GM21423 (cell line): ENCODE measurements around the gene C11orf24.

Experiments
- ATAC-seq: cut with Tn5 transposase; IDR thresholded peaks from one replicate; pipeline ENCODE4 v1.9.1; 2021; ENCODE audit warnings: mild to moderate bottlenecking, moderate library complexity; ENCODE audit not compliant: unreplicated experiment

The C11orf24 gene

GRCh38 chr11:68271781-68272608 lies at the start of gene C11orf24:
Gene C11orf24, minus strand, starts transcription at chr11:68271973. Its CDS starts 8,206 bp downstream, at chr11:68263767.
- peak; percentile 78 for ATAC-seq

DNA sequence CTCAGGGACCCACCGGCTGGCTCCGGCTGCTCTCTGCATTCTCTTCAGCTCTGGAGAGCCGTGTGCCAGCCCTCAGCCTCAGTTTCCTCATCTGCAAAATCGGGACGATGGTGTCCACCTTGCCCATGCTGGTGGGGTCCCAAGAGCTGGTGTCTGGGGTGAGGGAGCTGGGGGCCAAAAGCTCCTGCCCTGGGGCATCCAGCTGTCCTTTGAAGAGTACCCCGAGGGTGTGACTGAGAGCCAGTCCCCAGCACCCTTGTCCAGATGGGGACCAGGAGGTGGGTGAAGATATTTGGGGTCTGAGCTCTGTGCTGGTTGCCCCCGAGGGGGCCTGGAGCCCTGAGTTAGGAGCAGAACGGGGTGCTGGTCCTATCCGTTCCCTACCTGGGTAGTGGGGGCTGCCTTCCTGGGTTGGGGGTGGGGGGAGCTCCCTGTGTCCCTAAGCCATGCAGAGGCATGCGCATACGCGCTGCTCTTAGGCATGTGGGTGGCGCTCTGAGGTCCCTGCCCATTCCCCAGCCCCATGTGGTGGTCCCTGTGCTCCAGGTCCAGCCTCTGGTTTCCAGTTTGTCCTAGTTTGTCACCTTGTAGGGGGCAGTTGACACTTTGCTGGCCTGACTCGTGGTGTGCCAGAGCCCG lies 45.5 kb upstream of the C11orf24 start:
- no peak for ATAC-seq

DNA sequence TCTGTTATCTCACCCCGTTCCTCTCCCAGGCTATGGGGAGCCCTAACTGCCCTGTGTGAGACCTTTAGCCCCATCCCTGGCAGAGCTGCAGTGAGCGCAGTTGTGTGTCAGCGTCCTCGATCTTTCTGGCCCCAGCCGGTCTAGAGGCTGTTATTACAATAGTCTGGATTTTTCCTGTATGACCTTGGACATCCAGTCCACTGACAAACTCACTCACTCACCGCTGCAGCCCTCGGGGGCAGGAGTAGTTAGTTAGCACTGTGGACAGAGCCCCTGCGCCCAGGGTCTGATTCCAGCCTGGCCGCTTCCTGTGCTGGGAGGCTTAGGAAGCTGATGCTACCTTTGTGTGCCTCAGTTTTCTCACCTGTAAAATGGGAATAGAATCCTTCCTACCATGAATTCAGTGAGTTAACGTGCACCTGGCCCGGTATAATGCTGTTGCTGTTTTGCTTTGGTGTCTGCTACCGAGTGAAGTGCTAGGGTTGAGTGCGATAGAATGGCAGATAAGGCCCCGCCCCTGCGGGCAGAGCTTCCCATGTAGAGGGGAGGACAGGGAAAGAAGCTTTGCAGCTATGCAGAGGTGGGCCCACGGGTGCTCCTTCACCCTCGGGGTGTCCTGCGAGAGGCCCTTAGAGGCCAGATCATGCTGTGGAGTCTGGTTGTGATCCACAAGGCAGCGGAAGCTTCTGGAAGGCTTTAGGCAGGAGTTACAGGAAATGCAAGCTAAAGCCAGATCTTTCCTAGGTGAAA lies 43.6 kb upstream of the C11orf24 start:
- no peak for ATAC-seq

DNA sequence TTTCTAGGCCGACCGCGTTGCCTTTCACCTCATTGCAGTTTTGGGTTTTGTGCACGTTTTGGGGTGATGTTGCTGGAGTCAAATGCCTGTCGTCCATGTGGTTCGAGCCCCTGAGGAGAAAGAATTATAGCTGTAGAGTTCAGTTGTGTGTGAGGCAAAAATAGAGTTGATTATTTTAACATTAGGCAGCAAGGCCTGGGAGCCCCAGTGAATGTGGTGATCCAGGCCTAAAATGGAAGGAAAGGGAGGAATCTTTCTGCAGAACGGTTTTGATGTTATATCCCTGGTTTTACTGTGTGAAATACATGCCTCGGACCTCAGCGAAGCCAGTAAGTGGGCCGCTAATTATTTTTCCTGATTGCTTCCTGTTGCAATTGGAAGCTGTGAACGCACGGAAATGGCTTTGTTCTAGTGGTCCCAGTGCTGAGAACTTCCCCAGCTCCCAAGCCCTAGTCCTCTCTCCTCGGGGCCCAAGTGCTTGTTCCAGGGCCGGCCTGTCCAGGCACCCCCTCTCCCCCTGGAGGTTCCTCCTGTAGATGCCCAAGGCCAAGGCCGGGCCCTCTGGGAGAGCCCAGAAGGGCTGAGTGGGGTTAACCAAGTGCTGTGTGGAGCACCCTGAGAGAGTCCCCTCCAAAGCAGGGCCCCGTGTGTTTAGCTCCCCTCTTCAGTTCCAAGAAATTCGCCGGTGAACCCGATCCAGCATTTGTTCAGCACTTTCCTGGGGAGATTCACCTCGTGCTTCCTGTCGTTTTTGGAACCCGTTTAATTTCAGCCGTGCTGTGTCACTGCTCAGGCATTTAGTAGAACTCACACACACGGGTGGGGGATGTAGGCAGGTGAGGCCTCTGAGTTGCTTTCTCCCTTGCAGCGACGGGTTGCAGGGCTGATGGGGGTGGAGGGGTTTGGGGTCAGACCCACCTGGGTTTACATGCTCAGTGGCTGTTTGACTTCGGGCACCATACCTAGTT lies 42.7 kb upstream of the C11orf24 start:
- no peak for ATAC-seq

DNA sequence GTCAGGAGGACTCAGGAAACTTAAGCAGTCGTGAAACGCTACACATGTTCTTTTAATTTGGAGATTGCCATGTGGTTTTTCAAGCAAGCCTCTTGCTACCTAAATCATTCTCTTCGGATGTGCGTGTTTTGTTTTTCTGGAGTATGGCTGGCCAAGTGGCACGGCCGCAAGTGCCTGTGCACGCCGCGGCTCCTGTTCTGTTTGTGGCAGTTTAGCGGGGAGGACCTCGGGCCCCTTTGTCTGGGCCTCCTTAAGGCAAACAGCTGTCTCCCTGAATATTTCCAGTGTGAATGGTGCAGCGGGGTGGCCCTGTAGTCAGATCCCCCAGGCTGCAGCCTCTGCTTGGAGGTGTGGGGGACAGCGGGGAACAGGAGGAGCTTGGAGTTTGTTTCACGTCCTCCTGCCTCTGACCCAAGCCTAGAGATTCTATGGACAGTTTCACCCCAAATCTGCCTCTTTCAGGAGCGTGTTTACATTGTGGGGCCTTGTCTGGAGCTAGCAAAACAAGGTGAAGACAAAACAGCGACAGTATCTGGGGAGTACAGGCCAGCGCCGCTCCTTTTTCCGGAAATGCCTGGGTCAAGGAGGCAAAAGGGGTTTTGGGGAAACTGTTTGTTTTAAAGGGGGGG lies 41.9 kb upstream of the C11orf24 start:
- no peak for ATAC-seq

GRCh38 chr11:68312780-68313573 lies 41.2 kb upstream of the C11orf24 start:
- ATAC-seq: no peak

DNA sequence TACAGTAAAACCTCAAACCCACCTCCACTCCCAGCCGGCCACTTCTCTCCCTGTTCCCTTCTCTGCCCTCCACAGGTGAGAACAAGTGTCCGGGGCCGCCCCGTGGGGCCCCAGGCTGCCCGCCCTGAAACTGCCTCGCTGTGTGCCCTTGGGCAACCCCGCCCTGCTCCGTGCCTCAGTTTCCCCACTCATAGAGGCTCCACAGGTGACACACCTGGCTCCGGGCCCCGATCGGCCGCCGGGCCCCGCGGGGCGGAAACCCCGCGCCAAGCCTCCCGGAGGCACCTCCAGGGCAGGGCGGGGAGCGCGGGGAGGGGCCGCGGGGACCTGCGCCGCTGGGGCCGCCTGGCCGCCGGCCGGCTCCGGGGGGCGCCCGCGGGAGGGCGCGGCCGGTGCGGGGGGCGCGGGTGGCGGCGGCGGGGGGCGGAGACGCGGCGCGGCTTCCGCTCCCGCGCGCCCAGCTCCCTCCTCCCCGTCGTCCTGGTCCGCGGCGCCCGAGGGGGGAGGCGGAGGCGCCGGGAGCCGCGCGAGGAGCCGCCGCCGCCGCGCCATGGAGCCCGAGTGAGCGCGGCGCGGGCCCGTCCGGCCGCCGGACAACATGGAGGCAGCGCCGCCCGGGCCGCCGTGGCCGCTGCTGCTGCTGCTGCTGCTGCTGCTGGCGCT lies 40.5 kb upstream of the C11orf24 start, which contains the start of gene LRP5:
Gene LRP5, plus strand, starts transcription at position 475 of the 663 bp plus-strand sequence. Its CDS starts 124 bp downstream, at position 599.
- ATAC-seq: no peak

DNA sequence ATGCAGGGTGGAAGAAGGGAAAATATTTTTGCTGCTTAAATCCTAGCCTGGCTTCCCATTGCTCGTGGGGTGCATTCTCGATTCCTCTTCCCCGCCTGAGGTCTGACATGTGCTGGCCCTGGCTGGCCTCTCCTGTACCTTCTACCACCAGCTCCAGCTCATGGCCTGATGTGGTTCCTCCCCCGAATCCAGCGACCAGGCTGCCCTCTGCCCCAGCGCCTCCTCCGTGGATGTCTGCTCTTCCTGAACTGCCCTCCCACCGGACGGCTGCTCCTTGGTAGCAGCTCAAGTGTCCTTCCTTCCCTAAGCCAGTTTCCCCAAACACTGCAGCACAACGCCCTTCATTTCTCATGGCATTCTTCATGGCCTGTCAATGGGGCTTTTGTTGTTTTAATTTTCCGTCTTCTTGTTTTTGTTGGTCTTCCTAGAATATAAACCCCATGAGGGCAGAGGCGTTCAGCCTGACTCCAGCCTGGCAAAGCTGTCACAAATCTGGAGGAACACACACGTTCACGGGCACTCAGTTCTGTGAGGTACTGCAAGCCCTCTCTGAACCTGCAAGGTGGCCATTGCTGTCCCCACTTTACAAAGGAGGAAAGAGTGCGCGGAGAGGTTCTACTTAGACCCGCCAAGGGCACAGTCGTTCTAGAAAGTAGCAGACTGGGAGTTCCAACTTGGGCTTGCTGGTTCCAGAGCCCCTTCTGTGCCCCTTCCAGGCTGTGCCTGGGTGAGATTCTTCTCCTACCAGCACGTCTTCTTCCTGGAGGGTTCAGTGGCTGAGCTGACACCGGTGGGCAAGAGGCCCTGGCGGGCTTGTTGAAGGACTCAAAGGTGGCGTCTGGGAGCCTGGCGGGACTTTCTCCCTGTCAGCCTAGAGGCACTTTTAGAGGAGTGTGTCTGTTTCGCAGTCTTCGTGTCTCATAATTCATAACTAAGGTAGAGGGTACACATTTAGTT lies 39.7 kb upstream of the C11orf24 start:
- no peak for ATAC-seq

DNA sequence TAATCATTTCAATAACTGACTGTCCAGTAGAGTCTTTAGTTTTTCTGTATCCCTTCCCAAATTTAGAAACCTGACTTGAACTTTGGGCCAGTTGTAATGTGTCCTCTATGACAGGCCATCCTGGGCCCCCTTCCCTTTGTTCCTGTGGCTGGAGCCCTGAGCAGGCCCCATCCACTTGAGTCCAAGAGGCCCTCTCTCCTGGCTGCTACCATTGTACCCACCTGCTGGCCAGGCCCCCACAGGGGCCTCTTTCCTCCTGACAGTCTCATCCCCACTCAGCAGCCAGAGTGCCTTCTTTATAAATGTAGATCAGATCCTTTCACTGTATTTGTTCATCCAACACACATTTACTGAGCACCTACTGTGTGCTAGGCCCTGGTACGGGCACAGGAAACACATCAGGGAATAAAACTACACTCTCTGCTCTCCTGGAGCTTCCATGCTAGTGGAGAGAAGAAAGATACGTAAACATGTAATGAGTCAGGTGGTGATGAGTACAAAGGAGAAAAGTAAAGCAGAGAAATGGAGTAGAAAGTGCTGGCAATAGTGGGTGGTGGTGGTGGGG lies 37.9 kb upstream of the C11orf24 start:
- no peak for ATAC-seq

DNA sequence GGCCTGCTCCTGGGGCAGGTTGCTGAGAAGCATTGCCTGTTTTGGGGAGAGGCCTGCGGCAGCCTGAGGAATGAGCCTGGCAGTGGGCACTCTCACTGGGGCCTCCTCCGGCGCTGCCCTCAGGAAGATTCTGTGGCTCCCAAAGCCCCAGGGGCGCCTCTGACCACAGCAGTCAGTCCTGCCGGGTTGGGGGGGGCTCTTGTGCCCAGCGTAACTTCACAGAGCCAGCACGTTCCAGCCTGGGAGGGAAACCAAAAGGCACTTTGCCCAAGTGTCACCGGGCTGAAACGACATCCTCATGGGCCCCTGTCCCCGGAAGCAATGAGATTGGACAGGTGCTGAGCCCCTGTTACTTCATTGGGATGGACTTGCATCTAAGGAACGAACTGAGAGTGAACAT lies 36.3 kb upstream of the C11orf24 start:
- ATAC-seq: no peak

DNA sequence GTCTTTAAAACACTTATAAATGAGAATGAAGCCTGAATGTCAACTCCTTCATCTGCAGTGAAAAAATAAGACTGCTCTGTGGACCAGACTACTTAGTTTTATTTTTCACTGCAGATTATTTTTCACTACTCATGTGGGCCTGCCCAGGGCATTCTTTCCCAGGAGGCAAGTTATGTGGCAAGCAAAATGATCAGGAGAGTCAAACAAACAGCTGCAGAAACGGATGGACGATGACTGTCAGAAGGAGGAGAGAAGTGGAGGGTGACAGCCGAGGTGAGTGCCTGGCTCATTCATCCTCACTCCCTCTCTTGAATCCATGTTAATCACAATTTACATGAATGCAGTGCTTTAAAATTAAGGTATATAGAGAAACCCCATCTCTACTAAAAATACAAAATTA lies 34.9 kb upstream of the C11orf24 start:
- ATAC-seq: no peak

DNA sequence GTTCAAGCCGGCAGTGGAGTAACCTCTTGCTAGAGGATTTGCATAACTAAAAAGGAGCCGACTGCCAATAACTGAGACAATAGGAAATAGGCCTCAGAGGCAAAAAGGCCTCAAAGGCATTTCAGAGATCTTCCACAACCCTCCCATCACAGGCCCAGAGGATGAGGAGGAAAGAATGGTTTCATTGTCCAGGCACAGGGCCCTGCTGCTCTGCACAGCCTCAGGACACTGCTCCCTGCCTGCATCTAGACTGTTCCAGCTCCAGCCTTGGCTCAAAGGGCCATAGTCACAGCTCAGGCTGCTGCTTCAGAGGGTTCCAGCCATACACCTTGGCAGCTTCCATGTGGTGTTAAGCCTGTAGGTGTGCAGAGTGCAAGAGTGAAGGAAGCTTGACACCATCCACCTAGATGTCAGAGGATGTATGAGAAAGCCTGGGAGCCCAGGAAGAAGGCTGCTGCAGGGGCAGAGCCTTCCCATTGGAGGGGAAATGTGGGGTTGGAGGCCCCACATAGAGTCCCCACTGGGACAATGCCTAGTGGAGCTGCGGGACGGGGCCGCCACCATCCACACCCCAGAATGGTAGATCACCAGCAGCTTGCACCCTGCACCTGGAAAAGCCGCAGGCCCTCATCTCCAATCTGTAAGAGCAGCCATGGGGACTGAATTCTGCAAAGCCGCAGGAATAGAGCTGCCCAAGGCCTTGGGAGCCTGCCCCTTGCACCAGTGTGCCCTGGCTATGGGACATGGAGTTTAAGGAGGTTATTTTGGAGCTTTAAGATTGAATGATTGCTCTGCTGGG lies 32.4 kb upstream of the C11orf24 start:
- no peak for ATAC-seq

GRCh38 chr11:68303083-68303482 lies 31.3 kb upstream of the C11orf24 start:
- no peak for ATAC-seq

DNA sequence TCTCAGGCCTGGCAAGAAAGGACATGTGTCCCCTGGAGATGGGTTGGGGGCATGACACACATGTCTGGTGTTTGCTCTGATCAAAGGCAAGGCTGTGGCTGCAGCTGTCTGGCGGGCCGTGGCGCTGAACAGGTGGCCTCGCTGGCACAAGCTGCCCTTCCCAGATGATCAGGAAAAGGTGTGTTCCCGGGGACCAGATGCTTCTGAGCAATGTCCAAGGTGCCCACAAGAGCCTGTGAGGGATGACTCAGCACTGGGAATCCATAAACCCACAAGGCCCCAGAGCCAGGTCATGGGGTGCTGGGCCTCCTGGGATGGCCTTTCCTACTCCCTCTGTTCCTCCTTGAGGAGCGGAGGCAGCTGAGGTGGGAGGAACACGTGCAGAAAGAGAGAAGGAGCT lies 30.9 kb upstream of the C11orf24 start:
- no peak for ATAC-seq

DNA sequence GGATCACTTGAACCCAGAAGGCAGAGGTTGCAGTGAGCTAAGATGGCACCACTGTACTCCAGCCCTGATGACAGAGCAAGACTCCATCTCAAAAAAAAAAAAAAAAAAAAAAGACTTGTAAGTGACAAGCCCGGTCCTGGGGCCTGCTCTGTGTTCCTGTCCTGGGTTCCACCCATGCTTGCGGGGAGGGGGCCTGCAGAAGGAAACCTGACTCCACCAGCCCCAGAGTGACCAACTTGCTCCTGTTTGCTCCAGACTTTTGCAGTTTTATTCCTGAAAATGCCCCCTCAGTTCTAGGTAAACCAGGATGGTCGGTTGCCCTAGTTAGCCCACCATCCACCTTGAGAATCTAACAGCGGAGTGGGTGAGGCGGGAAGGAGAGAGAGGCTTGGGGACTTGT lies 30.5 kb upstream of the C11orf24 start:
- no peak for ATAC-seq

DNA sequence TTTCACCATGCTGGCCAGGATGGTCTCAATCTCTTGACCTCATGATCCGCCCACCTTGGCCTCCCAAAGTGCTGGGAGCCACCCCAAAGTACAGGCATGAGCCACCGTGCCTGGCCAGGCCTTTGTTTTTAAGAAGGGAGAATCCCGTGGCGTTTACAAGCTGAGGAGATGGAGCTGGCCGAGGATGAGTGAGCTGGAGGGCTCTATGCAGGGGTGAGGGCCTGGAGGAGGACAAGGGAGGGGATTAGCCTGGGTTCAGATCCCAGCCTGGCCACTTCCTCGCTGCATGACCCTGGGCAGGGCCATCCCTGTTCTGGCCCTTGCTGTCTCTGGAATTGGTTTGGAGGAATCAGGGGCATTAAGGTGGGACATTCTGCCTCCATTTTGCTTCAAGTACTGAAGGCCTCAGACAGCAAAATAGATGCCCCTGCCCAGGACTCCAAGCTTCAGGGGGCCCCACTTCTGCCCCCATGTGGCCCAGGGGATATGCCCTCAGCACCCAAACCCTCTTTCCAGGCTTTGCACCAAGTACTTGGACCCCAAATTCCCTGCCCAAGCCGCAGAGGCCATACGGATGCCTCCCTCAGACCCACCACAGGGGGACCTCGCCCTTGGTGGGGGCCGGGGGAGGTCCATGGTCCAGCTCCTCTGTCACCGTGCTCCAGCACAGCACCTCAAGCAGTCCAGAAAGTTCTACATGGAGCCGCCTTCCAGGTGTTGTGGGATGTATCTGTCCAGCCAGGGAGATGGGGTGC lies 28.5 kb upstream of the C11orf24 start:
- ATAC-seq: no peak
